NCI-H748 treated with DMSO at 0.1 percent for 48 hours (cell line): ENCODE data around the gene MYO1D.
"Not testable (repeated sequence)": the region's sequence is repeated elsewhere in the genome, so short reads cannot be mapped to it uniquely, and the experiment has no call there.

Experiments used
- DNase-seq: peaks from one replicate; lab custom pipeline; 2025; lab: John Stamatoyannopoulos, UW

The MYO1D gene

GRCh38 chr17:32727681-32728080 lies 149.2 kb downstream of the MYO1D start:
- no peak for DNase-seq

- no peak for DNase-seq
These were observed 151.2 kb downstream of the MYO1D start for GRCh38 chr17:32725697-32726096.

GRCh38 chr17:32723310-32723955 lies 153.5 kb downstream of the MYO1D start:
- no peak for DNase-seq

GRCh38 chr17:32722733-32723132 lies 154.2 kb downstream of the MYO1D start:
- DNase-seq = no peak

GRCh38 chr17:32720671-32721070 lies 156.3 kb downstream of the MYO1D start:
- no peak for DNase-seq

GRCh38 chr17:32719689-32720088 lies 157.2 kb downstream of the MYO1D start:
- no peak for DNase-seq

GRCh38 chr17:32714922-32715321 lies 162.0 kb downstream of the MYO1D start:
- DNase-seq = not testable (repeated sequence)

GRCh38 chr17:32714206-32714605 lies 162.7 kb downstream of the MYO1D start:
- not testable (repeated sequence) for DNase-seq

GRCh38 chr17:32713081-32713480 lies 163.8 kb downstream of the MYO1D start:
- no peak for DNase-seq

GRCh38 chr17:32709562-32709961 lies 167.4 kb downstream of the MYO1D start:
- DNase-seq = no peak

- no peak for DNase-seq
These were observed 175.1 kb downstream of the MYO1D start for GRCh38 chr17:32701871-32702270.

GRCh38 chr17:32699247-32699646 lies 177.7 kb downstream of the MYO1D start:
- DNase-seq = no peak

GRCh38 chr17:32697728-32698625 lies 178.9 kb downstream of the MYO1D start:
- DNase-seq = no peak

GRCh38 chr17:32696426-32696825 lies 180.5 kb downstream of the MYO1D start:
- DNase-seq = no peak

- DNase-seq = no peak
These were observed 181.1 kb downstream of the MYO1D start for GRCh38 chr17:32695864-32696263.

- DNase-seq = no peak
These were observed 183.6 kb downstream of the MYO1D start for GRCh38 chr17:32693194-32693897.

GRCh38 chr17:32692179-32692578 lies 184.7 kb downstream of the MYO1D start:
- DNase-seq = no peak

GRCh38 chr17:32689348-32689747 lies 187.6 kb downstream of the MYO1D start:
- DNase-seq = no peak

GRCh38 chr17:32688221-32688620 lies 188.7 kb downstream of the MYO1D start:
- DNase-seq = no peak

GRCh38 chr17:32684087-32684958 lies 192.6 kb downstream of the MYO1D start:
- peak; percentile 24 for DNase-seq

GRCh38 chr17:32673964-32674363 lies 203.0 kb downstream of the MYO1D start:
- no peak for DNase-seq

- no peak for DNase-seq
These were observed 204.2 kb downstream of the MYO1D start for GRCh38 chr17:32672711-32673110.
